Thoracic aorta (tissue), 2 donors: ENCODE results near the gene TMCO4. TPM values are rescaled to one million over a fixed set of nuclear protein-coding genes. Genes with fewer than 3 reads are reported as not detected.

Experiments
- ATAC-seq: fragments of 150-250 bp; one replicate; pipeline ENCODE4 v1.8.0; 2017; ENCODE audit warnings: low read depth; ENCODE audit not compliant: insufficient number of reproducible peaks, low FRiP score
- DNase-seq: peaks from one replicate; pipeline ENCODE4 v3.0.0-alpha.2; 2020; ENCODE audit warnings: low spot score
- H3K27ac ChIP-seq, 2 donors: fragments of 200-600 bp; sonication (generic); 1 replicate in 1 of 2; 2 replicates in 1 of 2; pipeline ENCODE4 v1.5.1; 2016; ENCODE audit warnings: mild to moderate bottlenecking in 2 of 2, moderate library complexity in 2 of 2
- H3K27me3 ChIP-seq: fragments of 200-600 bp; sonication (generic); replicated peaks from 2 replicates; pipeline ENCODE4 v1.6.0; 2016; ENCODE audit warnings: mild to moderate bottlenecking; ENCODE audit not compliant: insufficient read depth
- H3K36me3 ChIP-seq: fragments of 200-600 bp; sonication (generic); one replicate; pipeline ENCODE4 v1.5.1; 2016
- H3K4me1 ChIP-seq, 2 donors: fragments of 200-600 bp; sonication (generic); 1 replicate in 1 of 2; 2 replicates in 1 of 2; pipeline versions ENCODE4 v1.5.1 to v1.6.0; 2016; ENCODE audit warnings: low read depth in 2 of 2, mild to moderate bottlenecking in 1 of 2; ENCODE audit not compliant: control insufficient read depth in 1 of 2
- H3K4me3 ChIP-seq: fragments of 200-600 bp; sonication (generic); 2 replicates; pipeline ENCODE4 v1.5.1; 2016; ENCODE audit warnings: mild to moderate bottlenecking
- H3K9me3 ChIP-seq: fragments of 200-600 bp; sonication (generic); 2 replicates; pipeline ENCODE4 v1.5.1; 2016
- CTCF ChIP-seq: fragments of 200-600 bp; sonication (generic); IDR thresholded peaks from one replicate; pipeline ENCODE4 v1.5.1; 2019; ENCODE audit warnings: antibody characterized with exemption
- total RNA-seq, 2 donors: library from RNA; depleted of rRNA; stranded (reverse); fragments of >200 nt; gene quantifications; one replicate each; pipeline versions ENCODE4 v1.1.0 to v1.2.3, GENCODE V29; 2016

TMCO4 gene
- total RNA-seq, 2 donors from 2014 or later, result 33.2 to 33.4 TPM

DNA sequence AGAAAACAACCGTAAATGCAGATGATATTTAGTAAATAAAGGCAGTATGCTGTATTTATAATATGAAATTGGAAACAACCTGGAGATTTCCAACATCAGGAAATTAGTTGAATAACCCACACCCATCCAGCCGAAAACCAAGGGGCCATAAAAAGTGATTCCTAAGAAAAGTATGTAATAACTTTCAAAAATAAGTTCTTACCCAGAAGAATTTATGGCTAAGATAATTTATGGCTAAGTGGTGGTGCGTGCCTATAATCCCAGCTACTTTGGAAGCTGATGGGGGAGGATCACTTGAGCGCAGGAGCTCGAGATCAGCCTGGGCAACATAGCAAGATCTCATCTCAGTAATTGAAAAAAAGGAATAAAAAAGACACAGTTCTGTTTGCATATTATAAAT is 43.2 kb downstream of the TMCO4 start:
- Histone ChIP-seq H3K27ac (peak overlapping the region; percentile 20 to 78), H3K9me3 (no peaks in the 10 kb centered on the region), H3K4me1 (peaks cover 12 to 48% of the 10 kb centered on the region in 2 donors), H3K36me3 (no peaks in the 10 kb centered on the region), H3K27me3 (no peaks in the 10 kb centered on the region), H3K4me3 (no peak overlapping the region)
- DNase-seq (no peak), ATAC-seq (no peak)
- TF ChIP-seq CTCF, result no peak

DNA sequence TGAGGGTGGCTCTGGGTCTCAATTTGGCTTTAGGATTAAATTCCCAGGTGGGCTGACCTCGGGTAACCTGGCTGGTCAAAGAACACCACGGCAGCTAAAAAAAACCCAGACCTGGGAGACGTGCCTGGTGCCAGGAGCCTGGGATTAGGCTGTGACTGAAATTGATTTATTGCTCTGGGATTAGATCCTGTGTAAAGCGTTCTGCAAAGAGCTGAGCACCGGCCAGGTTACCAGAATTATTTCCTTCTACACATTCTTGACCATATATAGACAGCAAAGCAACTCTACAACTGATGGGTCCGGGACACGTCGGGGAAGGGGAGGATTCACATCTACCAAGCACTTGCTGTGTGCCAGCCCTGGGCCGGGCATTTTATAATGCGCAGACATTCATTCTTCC is 45.2 kb downstream of the TMCO4 start:
- H3K27me3 ChIP-seq, result no peaks in the 10 kb centered on the region
- H3K4me3 ChIP-seq, result no peak overlapping the region
- no peaks in the 10 kb centered on the region for H3K36me3 ChIP-seq
- peak overlapping the region; percentile 78 to 90 for H3K27ac ChIP-seq
- TF ChIP-seq CTCF, result no peak
- H3K9me3 ChIP-seq, result no peaks in the 10 kb centered on the region
- peaks cover 12 to 44% of the 10 kb centered on the region in 2 donors for H3K4me1 ChIP-seq
- no peak for DNase-seq
- ATAC-seq, result peak; percentile 81

DNA sequence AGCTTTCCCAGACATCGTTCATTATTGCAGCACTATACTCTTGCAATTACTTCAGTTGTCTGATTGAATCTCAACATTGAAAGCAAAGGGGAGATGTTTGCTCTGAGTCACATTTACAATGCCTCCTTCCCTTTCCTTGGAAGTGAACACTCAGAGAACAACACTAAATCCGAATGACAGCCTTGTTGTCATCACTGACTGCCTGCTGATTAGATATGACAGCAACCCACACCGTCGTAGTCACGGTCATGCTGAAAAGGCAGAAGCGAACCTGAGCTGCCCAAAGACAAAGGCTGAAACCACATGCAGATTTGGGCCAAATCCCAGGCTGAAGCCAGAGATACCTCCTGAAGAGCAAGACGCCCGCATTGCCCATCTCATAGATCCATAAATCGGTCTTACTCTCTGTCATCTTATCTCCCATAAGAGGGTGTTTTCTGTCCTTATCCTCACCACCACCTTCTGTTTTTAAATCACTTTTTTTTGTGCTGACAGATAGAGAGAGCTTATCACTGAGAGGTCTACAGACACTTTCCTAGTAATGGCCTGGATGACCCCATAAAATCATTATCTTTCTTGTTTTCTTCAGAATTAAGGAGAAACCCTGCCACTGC is 47.5 kb downstream of the TMCO4 start:
- H3K4me1 ChIP-seq, result peaks cover 9 to 30% of the 10 kb centered on the region in 2 donors
- peak overlapping the region in 1 of 2 donors; percentile 13 for H3K27ac ChIP-seq
- no peak for DNase-seq
- no peak for TF ChIP-seq CTCF
- H3K4me3 ChIP-seq, result no peak overlapping the region
- no peaks in the 10 kb centered on the region for H3K9me3 ChIP-seq
- ATAC-seq, result no peak
- H3K36me3 ChIP-seq, result no peaks in the 10 kb centered on the region
- H3K27me3 ChIP-seq, result no peaks in the 10 kb centered on the region

DNA sequence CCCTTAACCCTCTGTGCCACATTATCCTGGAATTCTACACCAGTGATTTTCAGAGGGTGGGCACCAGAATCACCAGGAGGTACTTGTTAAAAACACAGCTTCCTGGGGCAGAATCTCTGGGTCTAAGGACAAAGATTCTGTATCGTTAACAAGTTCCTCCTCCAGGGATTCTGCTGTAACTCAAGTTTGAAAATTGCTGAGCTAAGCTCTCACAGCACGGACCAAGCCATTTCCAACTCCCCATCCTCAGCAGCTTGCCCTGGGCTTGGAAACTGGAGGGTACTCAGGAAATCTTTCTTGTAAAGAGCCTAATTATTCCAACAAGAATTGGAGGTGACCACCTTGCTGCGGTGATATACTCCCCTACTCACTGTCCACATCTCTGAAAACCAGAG is 48.8 kb downstream of the TMCO4 start:
- Histone ChIP-seq H3K9me3 (no peaks in the 10 kb centered on the region), H3K27me3 (no peaks in the 10 kb centered on the region)
- ATAC-seq, result no peak

More for the DNA sequence above, 48.8 kb downstream of the TMCO4 start:
- H3K27ac ChIP-seq, result peak overlapping the region; percentile 37 to 61
- peaks cover 9 to 26% of the 10 kb centered on the region in 2 donors for H3K4me1 ChIP-seq
- DNase-seq, result no peak
- peaks cover 7% of the 10 kb centered on the region for H3K36me3 ChIP-seq
- H3K4me3 ChIP-seq, result no peak overlapping the region
- TF ChIP-seq CTCF, result no peak
